HG03064 (cell line): ENCODE measurements around the gene STAC3.

Experiments
- ATAC-seq: cut with Tn5 transposase; IDR thresholded peaks from one replicate; pipeline ENCODE4 v1.9.1; 2021; ENCODE audit warnings: low read depth; ENCODE audit not compliant: unreplicated experiment

The STAC3 gene

DNA sequence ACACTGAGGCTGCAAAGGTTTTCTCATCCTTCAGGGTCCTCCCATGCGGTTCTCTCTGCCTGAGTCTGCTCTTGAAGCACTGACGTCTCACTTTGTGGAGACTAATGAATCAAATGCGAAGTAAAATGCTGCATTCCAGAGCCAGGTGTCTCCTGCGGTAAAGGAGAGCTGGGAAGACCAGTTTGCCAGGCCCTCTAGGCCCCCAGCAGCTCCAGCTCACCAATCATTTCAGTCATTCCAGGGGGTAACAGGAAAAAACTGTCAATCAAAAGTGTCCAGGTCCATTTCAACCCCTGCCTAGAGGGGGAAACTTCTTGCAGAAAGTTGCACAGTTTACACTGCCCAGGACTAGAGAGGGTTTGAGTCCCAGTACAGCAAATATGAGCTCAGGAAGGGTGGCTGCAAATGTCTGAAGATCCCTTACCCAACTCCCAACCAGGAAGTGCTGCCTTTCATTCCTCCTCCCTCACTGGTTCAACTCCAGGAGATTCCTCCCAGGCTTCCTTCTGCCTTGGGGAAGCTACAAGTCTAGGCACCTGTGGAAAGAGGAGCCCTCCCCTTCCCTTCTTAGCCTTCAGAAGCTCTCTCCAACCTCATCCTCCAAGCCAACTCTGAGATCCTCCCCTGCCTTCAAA is 37.1 kb downstream of the STAC3 start:
- no peak for ATAC-seq

- ATAC-seq = no peak
Observed at GRCh38 chr12:57213058-57213715, 37.8 kb downstream of the STAC3 start.

DNA sequence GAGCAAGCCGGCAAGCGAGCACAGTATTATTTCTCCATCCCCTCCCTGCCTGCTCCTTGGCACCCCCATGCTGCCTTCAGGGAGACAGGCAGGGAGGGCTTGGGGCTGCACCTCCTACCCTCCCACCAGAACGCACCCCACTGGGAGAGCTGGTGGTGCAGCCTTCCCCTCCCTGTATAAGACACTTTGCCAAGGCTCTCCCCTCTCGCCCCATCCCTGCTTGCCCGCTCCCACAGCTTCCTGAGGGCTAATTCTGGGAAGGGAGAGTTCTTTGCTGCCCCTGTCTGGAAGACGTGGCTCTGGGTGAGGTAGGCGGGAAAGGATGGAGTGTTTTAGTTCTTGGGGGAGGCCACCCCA is 38.3 kb downstream of the STAC3 start:
- ATAC-seq = no peak

DNA sequence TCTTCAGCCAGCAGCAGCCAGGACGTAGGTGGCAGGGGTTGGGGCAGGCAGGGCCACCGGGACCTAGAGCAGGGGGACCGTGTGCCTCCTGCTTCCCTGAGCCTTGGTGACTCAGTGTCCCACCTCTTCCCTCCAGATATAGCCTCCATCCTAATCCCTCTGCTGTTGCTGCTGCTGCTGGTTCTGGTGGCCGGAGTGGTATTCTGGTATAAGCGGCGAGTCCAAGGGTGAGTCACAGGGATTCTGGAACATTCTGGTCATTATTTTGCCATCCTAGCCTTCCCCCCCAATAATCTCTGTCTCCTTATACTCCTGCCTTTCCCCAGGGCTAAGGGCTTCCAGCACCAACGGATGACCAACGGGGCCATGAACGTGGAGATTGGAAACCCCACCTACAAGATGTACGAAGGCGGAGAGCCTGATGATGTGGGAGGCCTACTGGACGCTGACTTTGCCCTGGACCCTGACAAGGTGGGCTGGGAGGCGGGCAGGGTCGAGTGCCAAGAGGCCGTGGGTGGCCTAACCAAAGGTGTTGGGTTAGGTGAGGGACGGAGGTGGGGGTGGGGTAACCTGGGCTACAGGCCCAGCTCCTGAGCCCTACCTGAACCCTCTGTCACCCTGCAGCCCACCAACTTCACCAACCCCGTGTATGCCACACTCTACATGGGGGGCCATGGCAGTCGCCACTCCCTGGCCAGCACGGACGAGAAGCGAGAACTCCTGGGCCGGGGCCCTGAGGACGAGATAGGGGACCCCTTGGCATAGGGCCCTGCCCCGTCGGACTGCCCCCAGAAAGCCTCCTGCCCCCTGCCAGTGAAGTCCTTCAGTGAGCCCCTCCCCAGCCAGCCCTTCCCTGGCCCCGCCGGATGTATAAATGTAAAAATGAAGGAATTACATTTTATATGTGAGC is 38.9 kb downstream of the STAC3 start:
- ATAC-seq = no peak

GRCh38 chr12:57210926-57211692 is 39.9 kb downstream of the STAC3 start:
- ATAC-seq = no peak

DNA sequence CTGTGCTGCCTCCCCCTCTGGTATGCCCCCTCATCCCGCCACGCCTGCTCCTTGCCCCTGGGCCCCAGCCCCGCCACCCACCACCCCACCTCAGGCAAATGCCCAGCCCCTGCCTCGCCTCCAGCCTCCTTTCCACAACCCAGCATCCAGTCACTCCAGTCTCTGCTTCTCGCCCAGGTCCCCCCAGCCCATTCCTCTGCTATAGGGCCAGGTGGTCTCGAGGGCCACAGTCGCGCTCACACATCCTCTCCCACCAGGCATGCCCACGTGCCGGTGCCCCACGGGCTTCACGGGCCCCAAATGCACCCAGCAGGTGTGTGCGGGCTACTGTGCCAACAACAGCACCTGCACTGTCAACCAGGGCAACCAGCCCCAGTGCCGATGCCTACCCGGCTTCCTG is 40.5 kb downstream of the STAC3 start:
- no peak for ATAC-seq

DNA sequence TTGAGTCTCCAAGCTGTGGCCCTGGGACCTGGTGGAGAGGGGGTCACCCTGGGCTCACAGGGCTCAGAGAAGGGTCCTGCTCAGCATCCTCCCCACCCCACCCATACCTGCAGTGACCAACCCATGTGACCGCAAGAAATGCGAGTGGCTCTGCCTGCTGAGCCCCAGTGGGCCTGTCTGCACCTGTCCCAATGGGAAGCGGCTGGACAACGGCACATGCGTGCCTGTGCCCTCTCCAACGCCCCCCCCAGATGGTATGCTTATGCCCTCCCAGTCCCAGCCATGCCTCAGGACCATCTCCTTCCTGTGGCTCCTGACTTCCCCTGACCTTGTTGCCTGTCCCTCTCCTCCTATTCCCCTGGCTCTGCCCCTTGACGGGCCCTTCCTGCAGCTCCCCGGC is 41.1 kb downstream of the STAC3 start:
- no peak for ATAC-seq

GRCh38 chr12:57208631-57209282 is 42.2 kb downstream of the STAC3 start:
- no peak for ATAC-seq

- ATAC-seq = no peak
Observed at GRCh38 chr12:57207731-57208630, 43.0 kb downstream of the STAC3 start.

- no peak for ATAC-seq
Observed at GRCh38 chr12:57205931-57206330, 45.1 kb downstream of the STAC3 start.

DNA sequence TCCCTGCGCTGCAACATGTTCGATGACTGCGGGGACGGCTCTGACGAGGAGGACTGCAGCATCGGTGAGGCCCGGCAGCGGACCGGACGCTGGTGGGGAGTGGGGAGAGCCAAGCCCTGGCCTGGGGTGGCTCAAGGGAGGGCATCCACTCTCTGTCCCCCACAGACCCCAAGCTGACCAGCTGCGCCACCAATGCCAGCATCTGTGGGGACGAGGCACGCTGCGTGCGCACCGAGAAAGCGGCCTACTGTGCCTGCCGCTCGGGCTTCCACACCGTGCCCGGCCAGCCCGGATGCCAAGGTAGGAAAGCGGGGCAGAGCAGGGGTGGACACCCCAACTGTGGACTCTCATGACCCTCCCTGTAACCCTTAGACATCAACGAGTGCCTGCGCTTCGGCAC is 45.8 kb downstream of the STAC3 start:
- no peak for ATAC-seq

- ATAC-seq = no peak
Observed at GRCh38 chr12:57204454-57204853, 46.5 kb downstream of the STAC3 start.

DNA sequence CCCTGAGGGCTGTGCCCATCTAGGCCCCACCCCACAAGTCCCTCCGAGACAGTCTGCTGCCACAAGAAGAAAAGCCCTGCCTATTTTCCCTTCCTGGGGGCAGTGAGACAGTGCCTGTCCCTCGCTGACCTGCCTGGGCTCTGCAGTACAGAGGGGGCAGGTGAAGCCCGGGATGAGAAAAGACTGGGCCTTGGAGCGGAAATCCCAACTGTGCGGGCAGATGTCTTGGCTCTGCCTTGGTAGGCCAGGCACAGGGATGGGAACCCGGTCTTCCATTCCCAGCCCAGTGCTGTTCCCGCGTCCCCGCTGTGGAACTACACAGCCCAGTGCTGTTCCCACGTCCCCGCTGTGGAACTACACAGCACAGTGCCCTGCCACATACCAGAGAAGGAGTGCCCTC is 47.2 kb downstream of the STAC3 start:
- no peak for ATAC-seq

- no peak for ATAC-seq
Observed at GRCh38 chr12:57203201-57203600, 47.8 kb downstream of the STAC3 start.

DNA sequence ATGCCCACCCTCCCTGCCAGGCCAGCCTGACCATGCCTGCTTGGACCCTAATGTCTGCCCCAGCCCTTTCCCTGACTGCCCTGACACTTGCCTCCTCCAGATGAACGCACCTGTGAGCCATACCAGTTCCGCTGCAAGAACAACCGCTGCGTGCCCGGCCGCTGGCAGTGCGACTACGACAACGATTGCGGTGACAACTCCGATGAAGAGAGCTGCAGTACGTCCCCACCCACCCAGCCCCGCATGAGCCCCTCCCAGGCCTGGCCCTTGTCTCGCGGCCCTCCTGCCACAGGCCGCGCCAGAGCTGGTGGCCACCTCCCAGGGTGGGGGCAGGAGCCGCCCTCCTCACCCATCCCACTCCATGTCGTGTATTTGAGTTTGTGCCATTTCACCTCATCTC is 48.7 kb downstream of the STAC3 start:
- ATAC-seq = no peak

DNA sequence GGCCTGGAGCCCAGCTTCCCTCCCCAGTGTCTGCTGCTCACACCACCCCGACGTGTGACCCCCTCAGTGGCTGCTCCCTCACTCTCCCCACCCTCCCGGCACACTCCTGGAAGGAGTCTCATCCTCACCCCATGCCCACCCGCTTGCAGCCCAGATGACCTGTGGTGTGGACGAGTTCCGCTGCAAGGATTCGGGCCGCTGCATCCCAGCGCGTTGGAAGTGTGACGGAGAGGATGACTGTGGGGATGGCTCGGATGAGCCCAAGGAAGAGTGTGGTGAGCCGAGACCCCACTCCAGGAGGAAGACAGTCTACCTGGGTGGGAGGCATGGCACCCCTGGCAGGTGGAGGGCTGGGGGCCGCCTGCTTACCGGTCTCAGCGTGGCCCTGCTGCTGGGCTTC is 49.4 kb downstream of the STAC3 start:
- ATAC-seq = no peak

- ATAC-seq = no peak
Observed at GRCh38 chr12:57201219-57201618, 49.8 kb downstream of the STAC3 start.

DNA sequence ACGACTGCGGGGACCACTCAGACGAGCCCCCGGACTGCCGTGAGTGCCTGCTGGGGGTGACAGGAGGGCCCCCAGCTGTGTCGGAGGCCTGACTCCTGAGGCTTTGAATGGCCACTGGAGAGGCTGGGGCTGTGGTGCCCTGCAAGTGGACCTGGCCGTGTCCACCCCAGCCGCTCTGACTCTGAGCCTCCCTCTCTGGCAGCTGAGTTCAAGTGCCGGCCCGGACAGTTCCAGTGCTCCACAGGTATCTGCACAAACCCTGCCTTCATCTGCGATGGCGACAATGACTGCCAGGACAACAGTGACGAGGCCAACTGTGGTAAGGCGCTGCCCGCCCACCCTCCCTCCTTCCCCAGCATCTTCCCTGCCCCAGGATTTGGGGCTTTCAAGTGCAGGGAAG is 50.5 kb downstream of the STAC3 start:
- ATAC-seq = no peak

DNA sequence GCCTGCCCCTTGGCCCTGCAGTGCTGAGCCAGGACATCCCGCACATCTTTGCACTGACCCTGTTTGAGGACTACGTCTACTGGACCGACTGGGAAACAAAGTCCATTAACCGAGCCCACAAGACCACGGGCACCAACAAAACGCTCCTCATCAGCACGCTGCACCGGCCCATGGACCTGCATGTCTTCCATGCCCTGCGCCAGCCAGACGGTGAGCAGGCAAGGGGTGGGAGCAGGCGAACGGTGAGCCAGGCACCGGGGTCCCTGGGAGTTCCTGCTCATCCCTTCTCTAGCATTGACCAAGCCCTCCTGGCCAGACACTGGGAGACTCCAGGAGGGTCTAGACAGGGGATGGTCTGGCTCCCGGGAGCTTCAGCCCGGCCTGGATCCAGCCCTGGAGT is 51.8 kb downstream of the STAC3 start:
- no peak for ATAC-seq
